IMR-90 (cell line): ENCODE data around the gene PILRB. TPM values are rescaled to one million over a fixed set of nuclear protein-coding genes. Genes with fewer than 3 reads are reported as not detected.
"Not testable (repeated sequence)": the region's sequence is repeated elsewhere in the genome, so short reads cannot be mapped to it uniquely, and the experiment has no call there.

Experiments used
- ATAC-seq: fragments of 200-7000 bp; cut with Tn5 transposase; 2 replicates; pipeline ENCODE4 v1.9.1; 2020; ENCODE audit warnings: low read depth, mild to moderate bottlenecking, moderate library complexity
- BruUV-seq: library from RNA; stranded (reverse); fragments of 400-500 nt; replicated peaks from 2 replicates; lab custom pipeline; 2021; lab: Mats Ljungman, UMichigan
- CTCF ChIA-PET: fragments of 300-600 bp; formaldehyde crosslinking; extraction: SDS; loops from one replicate; lab custom pipeline; 2021; ENCODE audit warnings: antibody characterized with exemption; lab: Yijun Ruan, JAX
- POLR2A ChIA-PET: fragments of 300-600 bp; sonication (Branson Sonifier 250); formaldehyde crosslinking; loops from one replicate; lab custom pipeline; 2022; ENCODE audit warnings: antibody characterized with exemption; ENCODE audit not compliant: unreplicated experiment; lab: Charles Lee
- DNase-seq: peaks from one replicate; pipeline ENCODE4 v3.0.0; 2013
- H2AFZ ChIP-seq: replicated peaks from 2 replicates; pipeline ENCODE3; 2013; ENCODE audit warnings: low read length, mild to moderate bottlenecking; ENCODE audit not compliant: poor library complexity
- H2AK5ac ChIP-seq: 2 replicates; pipeline ENCODE4 v1.6.1; 2013; ENCODE audit warnings: low read depth, low read length, inconsistent platforms
- H2AK9ac ChIP-seq: replicated peaks from 2 replicates; pipeline ENCODE3; 2013; ENCODE audit warnings: mild to moderate bottlenecking, low read depth, low read length, moderate library complexity; ENCODE audit not compliant: poor library complexity
- H2BK120ac ChIP-seq: 2 replicates; pipeline ENCODE4 v1.6.1; 2013; ENCODE audit warnings: low read depth, low read length, inconsistent platforms
- H2BK15ac ChIP-seq: 3 replicates; pipeline ENCODE4 v1.6.1; 2013; ENCODE audit warnings: low read depth, low read length, inconsistent platforms
- H2BK20ac ChIP-seq: 2 replicates; pipeline ENCODE4 v1.6.1; 2013; ENCODE audit warnings: low read depth, mild to moderate bottlenecking, inconsistent platforms, low read length, moderate library complexity
- H2BK5ac ChIP-seq: 2 replicates; pipeline ENCODE4 v1.6.1; 2013; ENCODE audit warnings: mild to moderate bottlenecking, low read depth, low read length, inconsistent platforms; ENCODE audit not compliant: poor library complexity, severe bottlenecking
- H3K14ac ChIP-seq: replicated peaks from 2 replicates; pipeline ENCODE4 v1.6.1; 2013; ENCODE audit warnings: low read depth, low read length, inconsistent platforms
- H3K18ac ChIP-seq: 2 replicates; pipeline ENCODE4 v1.6.1; 2013; ENCODE audit warnings: low read depth, low read length, control low read depth
- H3K23ac ChIP-seq: 2 replicates; pipeline ENCODE4 v1.6.1; 2013; ENCODE audit warnings: low read depth, low read length, inconsistent platforms
- H3K27ac ChIP-seq: 2 replicates; pipeline ENCODE4 v1.5.1; 2013; ENCODE audit warnings: mild to moderate bottlenecking, control low read depth, low read length; ENCODE audit not compliant: insufficient read depth
- H3K27me3 ChIP-seq: 2 replicates; pipeline ENCODE4 v1.6.1; 2013; ENCODE audit warnings: low read length; ENCODE audit not compliant: control insufficient read depth, insufficient read depth
- H3K36me3 ChIP-seq: 2 replicates; pipeline ENCODE4 v1.6.1; 2013; ENCODE audit warnings: low read length, mixed read lengths; ENCODE audit not compliant: control insufficient read depth, insufficient read depth
- H3K4ac ChIP-seq: 2 replicates; pipeline ENCODE4 v1.6.1; 2013; ENCODE audit warnings: low read depth, low read length, inconsistent platforms
- H3K4me1 ChIP-seq: 2 replicates; pipeline ENCODE4 v1.6.1; 2013; ENCODE audit warnings: low read length, mixed read lengths; ENCODE audit not compliant: control insufficient read depth, insufficient read depth
- H3K4me2 ChIP-seq: 2 replicates; pipeline ENCODE4 v1.6.1; 2013; ENCODE audit warnings: low read depth, mild to moderate bottlenecking, control low read depth, low read length, moderate library complexity
- H3K4me3 ChIP-seq: 2 replicates; pipeline ENCODE4 v1.5.1; 2013; ENCODE audit warnings: low read depth, mild to moderate bottlenecking, control low read depth, low read length, moderate library complexity; ENCODE audit not compliant: insufficient read depth
- H3K56ac ChIP-seq: 2 replicates; pipeline ENCODE4 v1.6.1; 2013; ENCODE audit warnings: low read length, inconsistent platforms; ENCODE audit not compliant: insufficient read depth; ENCODE audit errors: extremely low read depth
- H3K79me1 ChIP-seq, 2 experiments: 2 replicates each; pipeline ENCODE4 v1.6.1; 2013; ENCODE audit warnings: low read length in 2 of 2, inconsistent platforms in 1 of 2, low read depth in 1 of 2
- H3K9ac ChIP-seq: 2 replicates; pipeline ENCODE4 v1.6.1; 2013; ENCODE audit warnings: low read depth, low read length, control low read depth
- H3K9me1 ChIP-seq: 2 replicates; pipeline ENCODE4 v1.6.1; 2013; ENCODE audit warnings: low read length, inconsistent platforms; ENCODE audit not compliant: insufficient read depth
- H3K9me3 ChIP-seq: 2 replicates; pipeline ENCODE4 v1.6.1; 2013; ENCODE audit warnings: low read length; ENCODE audit not compliant: control insufficient read depth, insufficient read depth
- H4K20me1 ChIP-seq: 2 replicates; pipeline ENCODE4 v1.6.1; 2013; ENCODE audit warnings: low read length, inconsistent platforms; ENCODE audit not compliant: insufficient read depth
- H4K5ac ChIP-seq: 2 replicates; pipeline ENCODE4 v1.6.1; 2013; ENCODE audit warnings: mild to moderate bottlenecking, low read depth, low read length, control low read depth
- H4K8ac ChIP-seq, 2 experiments: 2 replicates each; pipeline ENCODE4 v1.6.1; 2013; ENCODE audit warnings: low read depth in 2 of 2, low read length in 2 of 2, control low read depth in 1 of 2, inconsistent platforms in 1 of 2
- H4K91ac ChIP-seq: 2 replicates; pipeline ENCODE4 v1.6.1; 2013; ENCODE audit warnings: low read depth, low read length, inconsistent platforms; ENCODE audit not compliant: insufficient read depth
- WGBS, 2 experiments: methylation state at CpG; one replicate each; pipeline versions ENCODE4 v1.1.5 to v1.1.7; 2013; ENCODE audit warnings: missing lambda C conversion rate in 2 of 2; ENCODE audit not compliant: insufficient read length in 1 of 2; ENCODE audit errors: extremely low coverage in 2 of 2; 5-methylcytosine and 5-hydroxymethylcytosine counted together
- dilution Hi-C: fragments of 300-500 bp; cut with HindIII; formaldehyde crosslinking; loops from one replicate; pipeline ENCODE4 v1.14.3; 2018; ENCODE audit warnings: low sequenced_read_pairs; ENCODE audit not compliant: unreplicated experiment
- in situ Hi-C: fragments of 300-500 bp; cut with MboI; formaldehyde crosslinking; loops from 3 replicates; pipeline ENCODE4 v1.14.3; 2019; ENCODE audit warnings: low sequenced_read_pairs, inconsistent platforms, mixed read lengths
- intact Hi-C: fragments of 100-400 bp; cut with micrococcal nuclease; formaldehyde crosslinking; loops from 2 replicates; pipeline ENCODE4 v1.10.0; 2022
- polyA plus RNA-seq, 3 experiments: library from polyadenylated mRNA; depleted of rRNA; stranded (reverse); fragments of >200 nt; gene quantifications; 2 replicates each; pipeline ENCODE4 v1.2.3, GENCODE V29; 2012; ENCODE audit warnings: low replicate concordance in 1 of 3
- total RNA-seq: library from RNA; depleted of rRNA; stranded (reverse); fragments of >200 nt; gene quantifications from 2 replicates; pipeline ENCODE4 v1.2.3, GENCODE V29; 2012

The PILRB gene
- total and polyA plus RNA-seq, 2 of the 4 experiments (the other 2 are of a cell fraction), result 3.4 to 22.2 TPM

DNA sequence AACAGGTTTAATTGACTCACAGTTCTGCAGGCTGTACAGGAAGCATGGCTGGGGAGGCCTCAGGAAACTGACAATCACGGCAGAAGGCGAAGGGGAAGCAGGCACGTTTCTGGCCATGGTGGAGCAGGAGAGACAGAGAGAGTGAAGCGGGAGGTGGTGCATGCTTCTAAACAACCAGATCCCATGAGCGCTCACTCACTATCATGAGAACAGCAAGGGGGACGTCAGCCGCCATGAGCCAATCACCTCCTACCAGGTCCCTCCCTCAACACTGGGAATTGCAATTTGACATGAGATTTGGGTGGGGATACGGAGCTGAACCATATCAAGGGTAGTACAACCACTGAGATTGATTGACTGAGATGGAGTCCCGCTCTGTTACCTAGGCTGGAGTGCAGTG, 32.2 kb upstream of the PILRB start:
- H3K4me3 ChIP-seq, H2BK5ac ChIP-seq, H3K18ac ChIP-seq, H3K27me3 ChIP-seq, H2BK15ac ChIP-seq, H2BK120ac ChIP-seq, H2BK20ac ChIP-seq, H2AK9ac ChIP-seq, in situ Hi-C loops, H3K23ac ChIP-seq, H4K20me1 ChIP-seq, dilution Hi-C loops, H3K9me1 ChIP-seq, intact Hi-C loops, H3K79me1 ChIP-seq, H3K56ac ChIP-seq, CTCF ChIA-PET, H4K8ac ChIP-seq, H3K9me3 ChIP-seq, H3K4me1 ChIP-seq, H3K9ac ChIP-seq, H3K4me2 ChIP-seq, DNase-seq, H3K27ac ChIP-seq, H2AK5ac ChIP-seq, H4K5ac ChIP-seq, POLR2A ChIA-PET, H4K91ac ChIP-seq, H2AFZ ChIP-seq, H3K4ac ChIP-seq, BruUV-seq, ATAC-seq, H3K14ac ChIP-seq, H3K36me3 ChIP-seq: not testable (repeated sequence)
- no CpG with 5 or more reads among the region's 9 CpGs for WGBS, 2 experiments

GRCh38 chr7:100326914-100327313, 31.0 kb upstream of the PILRB start:
- H2BK120ac ChIP-seq, ATAC-seq, H3K23ac ChIP-seq, intact Hi-C loops, CTCF ChIA-PET, H3K18ac ChIP-seq, H2AK9ac ChIP-seq, H3K4me3 ChIP-seq, H3K36me3 ChIP-seq, H3K27me3 ChIP-seq, H3K4me1 ChIP-seq, H2AFZ ChIP-seq, H3K4me2 ChIP-seq, H3K9ac ChIP-seq, BruUV-seq, H2BK20ac ChIP-seq, H2BK15ac ChIP-seq, H4K8ac ChIP-seq, DNase-seq, H4K91ac ChIP-seq, H4K5ac ChIP-seq, dilution Hi-C loops, H3K14ac ChIP-seq, H4K20me1 ChIP-seq, H3K27ac ChIP-seq, H2AK5ac ChIP-seq, H3K9me1 ChIP-seq, H3K79me1 ChIP-seq, H2BK5ac ChIP-seq, in situ Hi-C loops, H3K4ac ChIP-seq, H3K9me3 ChIP-seq, H3K56ac ChIP-seq, POLR2A ChIA-PET: not testable (repeated sequence)
- no CpG with 5 or more reads among the region's 11 CpGs for WGBS, 2 experiments
